SK-N-DZ (cell line): ENCODE results near the gene USP1.

Experiments used
- DNase-seq: peaks from one replicate; pipeline ENCODE4 v3.0.0-alpha.2; 2015; ENCODE audit warnings: low spot score

Gene USP1

GRCh38 chr1:62426794-62427193 lies 10.1 kb upstream of the USP1 start:
- no peak for DNase-seq

GRCh38 chr1:62428351-62428750 lies 8.5 kb upstream of the USP1 start:
- DNase-seq, result no peak

GRCh38 chr1:62429581-62429980 lies 7.3 kb upstream of the USP1 start:
- no peak for DNase-seq

GRCh38 chr1:62433861-62434617 lies 2.8 kb upstream of the USP1 start:
- no peak for DNase-seq

- no peak for DNase-seq
Measured at GRCh38 chr1:62434618-62435001, 2.2 kb upstream of the USP1 start.

- peak; percentile 19 for DNase-seq
Measured at GRCh38 chr1:62435231-62436038, 1.4 kb upstream of the USP1 start.

GRCh38 chr1:62436039-62436465 lies 797 bp upstream of the USP1 start:
- no peak for DNase-seq

GRCh38 chr1:62437273-62437940 lies 558 bp downstream of the USP1 start:
- DNase-seq, result no peak

GRCh38 chr1:62438163-62438562 lies 1.3 kb downstream of the USP1 start:
- DNase-seq, result no peak

GRCh38 chr1:62439652-62440371 lies 3.0 kb downstream of the USP1 start:
- DNase-seq, result no peak

- no peak for DNase-seq
Measured at GRCh38 chr1:62444701-62445100, 7.9 kb downstream of the USP1 start.

GRCh38 chr1:62448221-62448933 lies 11.5 kb downstream of the USP1 start:
- no peak for DNase-seq

- DNase-seq, result no peak
Measured at GRCh38 chr1:62450301-62450700, 13.5 kb downstream of the USP1 start.

- no peak for DNase-seq
Measured at GRCh38 chr1:62452951-62453350, 16.1 kb downstream of the USP1 start.

GRCh38 chr1:62457955-62458354 lies 21.1 kb downstream of the USP1 start:
- DNase-seq, result no peak

- no peak for DNase-seq
Measured at GRCh38 chr1:62462370-62462769, 25.5 kb downstream of the USP1 start.

GRCh38 chr1:62467092-62467491 lies 30.2 kb downstream of the USP1 start:
- no peak for DNase-seq

- DNase-seq, result no peak
Measured at GRCh38 chr1:62476525-62477219, 39.8 kb downstream of the USP1 start.

GRCh38 chr1:62481681-62482080 lies 44.8 kb downstream of the USP1 start:
- DNase-seq, result no peak

- DNase-seq, result no peak
Measured at GRCh38 chr1:62484824-62485468, 48.1 kb downstream of the USP1 start.
